Trophoblast cell (in vitro differentiated cells and primary cell): Measurements from ENCODE around the gene IGF2BP1.
"Not testable (repeated sequence)": the region's sequence is repeated elsewhere in the genome, so short reads cannot be mapped to it uniquely, and the experiment has no call there.

ENCODE experiments used
- DNase-seq, 2 donors: peaks; one replicate each; pipeline ENCODE4 v3.0.0-alpha.2; 2016
- H2AFZ ChIP-seq: 2 replicates; pipeline ENCODE4 v1.6.1; 2013; ENCODE audit warnings: low read length, moderate library complexity, mild to moderate bottlenecking; ENCODE audit not compliant: insufficient read depth, poor library complexity
- H2AK5ac ChIP-seq: 2 replicates; pipeline ENCODE4 v1.6.1; 2013; ENCODE audit warnings: mild to moderate bottlenecking, low read length
- H2BK120ac ChIP-seq: 2 replicates; pipeline ENCODE4 v1.6.1; 2013; ENCODE audit warnings: low read length, mild to moderate bottlenecking, moderate library complexity; ENCODE audit not compliant: insufficient read depth, poor library complexity
- H2BK12ac ChIP-seq: 2 replicates; pipeline ENCODE4 v1.6.1; 2013; ENCODE audit warnings: mild to moderate bottlenecking, low read length, moderate library complexity
- H2BK5ac ChIP-seq: 2 replicates; pipeline ENCODE4 v1.6.1; 2013; ENCODE audit warnings: low read length, low read depth, moderate library complexity, mild to moderate bottlenecking; ENCODE audit not compliant: poor library complexity
- H3K14ac ChIP-seq: 2 replicates; pipeline ENCODE4 v1.6.1; 2013; ENCODE audit warnings: mild to moderate bottlenecking, low read length
- H3K18ac ChIP-seq: 2 replicates; pipeline ENCODE4 v1.6.1; 2013; ENCODE audit warnings: mild to moderate bottlenecking, low read length
- H3K23ac ChIP-seq: 2 replicates; pipeline ENCODE4 v1.6.1; 2013; ENCODE audit warnings: low read length
- H3K27ac ChIP-seq: 2 replicates; pipeline ENCODE4 v1.5.1; 2013; ENCODE audit warnings: low read depth, mild to moderate bottlenecking, inconsistent platforms, low read length, moderate library complexity
- H3K27me3 ChIP-seq: 2 replicates; pipeline ENCODE4 v1.6.1; 2013; ENCODE audit warnings: inconsistent platforms, mild to moderate bottlenecking, low read length, moderate library complexity; ENCODE audit not compliant: insufficient read depth
- H3K36me3 ChIP-seq, 2 experiments: 1 replicate in 1 of 2; 2 replicates in 1 of 2; pipeline ENCODE4 v1.6.1; 2013; ENCODE audit warnings: low read length in 2 of 2, mild to moderate bottlenecking in 2 of 2, moderate library complexity in 1 of 2; ENCODE audit not compliant: insufficient read depth in 2 of 2, control insufficient read depth in 1 of 2
- H3K4ac ChIP-seq: 2 replicates; pipeline ENCODE4 v1.6.1; 2013; ENCODE audit warnings: low read depth, mild to moderate bottlenecking, low read length, moderate library complexity
- H3K4me1 ChIP-seq, 2 experiments: 1 replicate in 1 of 2; 2 replicates in 1 of 2; pipeline ENCODE4 v1.6.1; 2013; ENCODE audit warnings: low read length in 2 of 2, mild to moderate bottlenecking in 2 of 2, moderate library complexity in 1 of 2; ENCODE audit not compliant: insufficient read depth in 2 of 2, control insufficient read depth in 1 of 2
- H3K4me2 ChIP-seq: 2 replicates; pipeline ENCODE4 v1.6.1; 2013; ENCODE audit warnings: inconsistent platforms, mild to moderate bottlenecking, low read length, moderate library complexity
- H3K4me3 ChIP-seq: 2 replicates; pipeline ENCODE4 v1.5.1; 2013; ENCODE audit warnings: mild to moderate bottlenecking, low read depth, low read length, inconsistent platforms
- H3K79me1 ChIP-seq: one replicate; pipeline ENCODE4 v1.6.1; 2013; ENCODE audit warnings: low read length
- H3K79me2 ChIP-seq: 2 replicates; pipeline ENCODE4 v1.6.1; 2013; ENCODE audit warnings: low read length, mild to moderate bottlenecking; ENCODE audit not compliant: control insufficient read depth, insufficient read depth, poor library complexity
- H3K9ac ChIP-seq: 2 replicates; pipeline ENCODE4 v1.6.1; 2013; ENCODE audit warnings: mild to moderate bottlenecking, low read length
- H3K9me3 ChIP-seq: 2 replicates; pipeline ENCODE4 v1.6.1; 2013; ENCODE audit warnings: low read depth, mild to moderate bottlenecking, control low read depth, inconsistent platforms, low read length; ENCODE audit not compliant: insufficient read depth
- H4K12ac ChIP-seq: 2 replicates; pipeline ENCODE4 v1.6.1; 2013; ENCODE audit warnings: low read depth, mild to moderate bottlenecking, low read length, moderate library complexity
- H4K8ac ChIP-seq: 2 replicates; pipeline ENCODE4 v1.6.1; 2013; ENCODE audit warnings: low read depth, mild to moderate bottlenecking, low read length, moderate library complexity
- H4K91ac ChIP-seq: one replicate; pipeline ENCODE4 v1.6.1; 2013; ENCODE audit warnings: low read depth, mild to moderate bottlenecking, low read length, moderate library complexity
- WGBS: extraction: QIAGEN DNeasy Blood & Tissue Kit; methylation state at CpG from one replicate; pipeline ENCODE4 v1.1.7; 2013; ENCODE audit warnings: missing lambda C conversion rate; ENCODE audit not compliant: insufficient read length, insufficient coverage; ENCODE audit errors: extremely low coverage; 5-methylcytosine and 5-hydroxymethylcytosine counted together

The IGF2BP1 gene

GRCh38 chr17:49038138-49038537 lies 41.0 kb downstream of the IGF2BP1 start:
- H3K27me3 ChIP-seq = no peaks in the 10 kb centered on the region
- H3K4me1 ChIP-seq = peaks cover 0 to 3% of the 10 kb centered on the region in 2 experiments
- no CpG with 5 or more reads among the region's 8 CpGs for WGBS
- no peak overlapping the region for H4K8ac ChIP-seq
- H3K79me1 ChIP-seq = no peaks in the 10 kb centered on the region
- H3K4me2 ChIP-seq = no peak overlapping the region
- H3K27ac ChIP-seq = no peak overlapping the region
- peak overlapping the region; percentile 59 for H4K12ac ChIP-seq
- peak overlapping the region; percentile 14 for H3K4ac ChIP-seq
- H3K79me2 ChIP-seq = peaks cover 2% of the 10 kb centered on the region
- peak overlapping the region; percentile 81 for H3K18ac ChIP-seq
- H2AFZ ChIP-seq = no peak overlapping the region
- H2BK12ac ChIP-seq = no peak overlapping the region
- no peak overlapping the region for H4K91ac ChIP-seq
- peaks cover 68 to 76% of the 10 kb centered on the region in 2 experiments for H3K36me3 ChIP-seq
- H3K4me3 ChIP-seq = no peak overlapping the region
- H3K14ac ChIP-seq = no peak overlapping the region
- H3K23ac ChIP-seq = no peak overlapping the region
- no peaks in the 10 kb centered on the region for H3K9me3 ChIP-seq
- H2BK5ac ChIP-seq = no peak overlapping the region
- no peak overlapping the region for H2BK120ac ChIP-seq
- DNase-seq = no peak
- H2AK5ac ChIP-seq = no peak overlapping the region
- no peak overlapping the region for H3K9ac ChIP-seq

- Histone ChIP-seq H3K9ac (no peak overlapping the region), H3K4me1 (peaks cover 0 to 3% of the 10 kb centered on the region in 2 experiments), H4K91ac (no peak overlapping the region), H3K27ac (no peak overlapping the region), H2BK5ac (no peak overlapping the region), H3K79me1 (no peaks in the 10 kb centered on the region), H4K12ac (no peak overlapping the region), H2BK12ac (no peak overlapping the region), H3K18ac (no peak overlapping the region), H3K36me3 (peaks cover 69 to 78% of the 10 kb centered on the region in 2 experiments), H3K79me2 (peaks cover 2% of the 10 kb centered on the region), H3K9me3 (no peaks in the 10 kb centered on the region), H3K4me2 (no peak overlapping the region), H3K4me3 (no peak overlapping the region), H3K4ac (no peak overlapping the region), H2BK120ac (no peak overlapping the region), H3K23ac (no peak overlapping the region), H4K8ac (no peak overlapping the region), H2AFZ (no peak overlapping the region), H2AK5ac (no peak overlapping the region), H3K14ac (no peak overlapping the region), H3K27me3 (no peaks in the 10 kb centered on the region)
- no peak for DNase-seq
- no CpG with 5 or more reads among the region's 2 CpGs for WGBS
Observed at GRCh38 chr17:49038544-49038943, 41.4 kb downstream of the IGF2BP1 start.

- H2BK120ac ChIP-seq, H2AFZ ChIP-seq, H3K9ac ChIP-seq, H3K27me3 ChIP-seq, H3K4me1 ChIP-seq, H2BK5ac ChIP-seq, H3K4ac ChIP-seq, H3K9me3 ChIP-seq, H3K23ac ChIP-seq, H4K91ac ChIP-seq, H3K4me2 ChIP-seq, DNase-seq, H3K18ac ChIP-seq, H3K79me2 ChIP-seq, H3K4me3 ChIP-seq, H2BK12ac ChIP-seq, H3K27ac ChIP-seq, H3K14ac ChIP-seq, H4K8ac ChIP-seq, H4K12ac ChIP-seq, H3K79me1 ChIP-seq, H2AK5ac ChIP-seq: not testable (repeated sequence)
- no CpG with 5 or more reads among the region's 6 CpGs for WGBS
- peaks cover 67 to 80% of the 10 kb centered on the region in 2 experiments for H3K36me3 ChIP-seq
Observed at GRCh38 chr17:49039518-49039917, 42.3 kb downstream of the IGF2BP1 start.

- no peak overlapping the region for H2BK120ac ChIP-seq
- no peak overlapping the region for H2AK5ac ChIP-seq
- no peak overlapping the region for H3K18ac ChIP-seq
- no peak overlapping the region for H4K12ac ChIP-seq
- H3K79me1 ChIP-seq = no peaks in the 10 kb centered on the region
- no peaks in the 10 kb centered on the region for H3K4me1 ChIP-seq
- H2BK5ac ChIP-seq = no peak overlapping the region
- no peaks in the 10 kb centered on the region for H3K9me3 ChIP-seq
- no peak overlapping the region for H3K23ac ChIP-seq
- no peak overlapping the region for H4K91ac ChIP-seq
- no peak overlapping the region for H3K4me3 ChIP-seq
- no peak overlapping the region for H3K9ac ChIP-seq
- no peak overlapping the region for H2AFZ ChIP-seq
- H3K4me2 ChIP-seq = no peak overlapping the region
- no peak overlapping the region for H4K8ac ChIP-seq
- H3K27ac ChIP-seq = no peak overlapping the region
- no peaks in the 10 kb centered on the region for H3K27me3 ChIP-seq
- H3K79me2 ChIP-seq = no peaks in the 10 kb centered on the region
- no peak overlapping the region for H2BK12ac ChIP-seq
- H3K36me3 ChIP-seq = peaks cover 69 to 85% of the 10 kb centered on the region in 2 experiments
- no peak overlapping the region for H3K4ac ChIP-seq
- WGBS = no CpG with 5 or more reads among the region's 4 CpGs
- H3K14ac ChIP-seq = no peak overlapping the region
- no peak for DNase-seq
Observed at GRCh38 chr17:49041527-49041926, 44.3 kb downstream of the IGF2BP1 start.
